Transverse colon (tissue), 4 donors: ENCODE results near the gene CALHM1. TPM values are rescaled to one million over a fixed set of nuclear protein-coding genes. Genes with fewer than 3 reads are reported as not detected.
A peak's percentile ranks its signal among the peaks of the same experiment; 100 is the strongest.
"Not testable (repeated sequence)": the region's sequence is repeated elsewhere in the genome, so short reads cannot be mapped to it uniquely, and the experiment has no call there.

ENCODE experiments used
- DNase-seq: peaks from one replicate; pipeline ENCODE4 v3.0.0-alpha.2; 2019
- H3K27ac ChIP-seq, 4 donors: fragments of 200-600 bp; sonication (generic); 2 replicates each; pipeline ENCODE4 v1.5.1; 2016 to 2018; ENCODE audit warnings: inconsistent platforms in 4 of 4
- H3K27me3 ChIP-seq: fragments of 200-600 bp; sonication (generic); 2 replicates; pipeline ENCODE4 v1.5.1; 2017; ENCODE audit warnings: inconsistent platforms
- H3K36me3 ChIP-seq, 4 donors: fragments of 200-600 bp; sonication (generic); 2 replicates each; pipeline ENCODE4 v1.5.1; 2017 to 2019; ENCODE audit warnings: inconsistent platforms in 4 of 4
- H3K4me1 ChIP-seq, 4 donors: fragments of 200-600 bp; sonication (generic); 2 replicates each; pipeline ENCODE4 v1.5.1; 2017 to 2020; ENCODE audit warnings: inconsistent platforms in 4 of 4
- H3K4me3 ChIP-seq, 4 donors: fragments of 200-600 bp; sonication (generic); 1 replicate in 1 of 4; 2 replicates in 3 of 4; pipeline versions ENCODE4 v1.5.1 to v1.6.1; 2017 to 2019; ENCODE audit warnings: inconsistent platforms in 4 of 4
- H3K9me3 ChIP-seq, 2 donors: fragments of 200-600 bp; sonication (generic); 2 replicates each; pipeline ENCODE4 v1.5.1; 2017 to 2019; ENCODE audit warnings: inconsistent platforms in 2 of 2
- EP300 ChIP-seq: sonication (generic); formaldehyde crosslinking; IDR thresholded peaks from one replicate; pipeline ENCODE4 v1.6.1; 2017; ENCODE audit warnings: antibody characterized with exemption, low read depth
- POLR2A ChIP-seq: fragments of 450-650 bp; IDR thresholded peaks from one replicate; pipeline ENCODE4 v1.6.1; 2016; ENCODE audit warnings: antibody characterized with exemption, mild to moderate bottlenecking, moderate library complexity
- POLR2AphosphoS5 ChIP-seq, 3 donors: sonication (generic); formaldehyde crosslinking; IDR thresholded peaks; one replicate each; pipeline ENCODE4 v1.6.1; 2016; ENCODE audit warnings: antibody characterized with exemption in 3 of 3
- WGBS, 2 donors: methylation state at CpG; one replicate each; pipeline ENCODE4 v1.1.5; 2018; ENCODE audit warnings: low coverage in 1 of 2; 5-methylcytosine and 5-hydroxymethylcytosine counted together
- in situ Hi-C, 4 donors: fragments of 200-750 bp; cut with MboI; loops; one replicate each; pipeline versions ENCODE4 v1.15.0 to v1.15.1; 2017; ENCODE audit warnings: low sequenced_read_pairs in 3 of 4, low pct_ligation_motif_present in 1 of 4, low pct_unique_long_range_greater_than_20kb in 1 of 4
- intact Hi-C: fragments of 100-400 bp; cut with DNase I; formaldehyde crosslinking; loops from one replicate; pipeline ENCODE4 v1.15.1; 2023; ENCODE audit warnings: low total_unique reads
- total RNA-seq, 4 donors: library from RNA; depleted of rRNA; stranded (reverse); fragments of >200 nt; gene quantifications; one replicate each; pipeline ENCODE4 v1.1.0, GENCODE V29; 2016
- TF ChIP-seq, protein P1 (sequence below), 5 experiments: fragments of 200-600 bp in 3 of 5; fragments of 450-650 bp in 2 of 5; sonication (generic) in 3 of 5; IDR thresholded peaks; 1 replicate in 2 of 5; 2 replicates in 3 of 5; pipeline ENCODE4 v1.5.1; 2016 to 2017; ENCODE audit warnings: antibody characterized with exemption in 5 of 5, inconsistent platforms in 3 of 5, mild to moderate bottlenecking in 2 of 5, moderate library complexity in 1 of 5

The CALHM1 gene
- total RNA-seq, 4 donors from 2014 or later = not detected

GRCh38 chr10:103504181-103504783, 45.6 kb upstream of the CALHM1 start:
- H3K27ac ChIP-seq = no peak overlapping the region
- DNase-seq = no peak
- intact Hi-C loops (no loop called here), in situ Hi-C loops (no loop called here)
- H3K4me3 ChIP-seq = no peak overlapping the region
- no peaks in the 10 kb centered on the region for H3K9me3 ChIP-seq
- no peaks in the 10 kb centered on the region for H3K36me3 ChIP-seq
- H3K27me3 ChIP-seq = peaks cover 9% of the 10 kb centered on the region
- WGBS, 2 donors = 64 to 72% methylated on average over 8 to 10 of the region's 10 CpGs
- TF ChIP-seq, protein P1, sequence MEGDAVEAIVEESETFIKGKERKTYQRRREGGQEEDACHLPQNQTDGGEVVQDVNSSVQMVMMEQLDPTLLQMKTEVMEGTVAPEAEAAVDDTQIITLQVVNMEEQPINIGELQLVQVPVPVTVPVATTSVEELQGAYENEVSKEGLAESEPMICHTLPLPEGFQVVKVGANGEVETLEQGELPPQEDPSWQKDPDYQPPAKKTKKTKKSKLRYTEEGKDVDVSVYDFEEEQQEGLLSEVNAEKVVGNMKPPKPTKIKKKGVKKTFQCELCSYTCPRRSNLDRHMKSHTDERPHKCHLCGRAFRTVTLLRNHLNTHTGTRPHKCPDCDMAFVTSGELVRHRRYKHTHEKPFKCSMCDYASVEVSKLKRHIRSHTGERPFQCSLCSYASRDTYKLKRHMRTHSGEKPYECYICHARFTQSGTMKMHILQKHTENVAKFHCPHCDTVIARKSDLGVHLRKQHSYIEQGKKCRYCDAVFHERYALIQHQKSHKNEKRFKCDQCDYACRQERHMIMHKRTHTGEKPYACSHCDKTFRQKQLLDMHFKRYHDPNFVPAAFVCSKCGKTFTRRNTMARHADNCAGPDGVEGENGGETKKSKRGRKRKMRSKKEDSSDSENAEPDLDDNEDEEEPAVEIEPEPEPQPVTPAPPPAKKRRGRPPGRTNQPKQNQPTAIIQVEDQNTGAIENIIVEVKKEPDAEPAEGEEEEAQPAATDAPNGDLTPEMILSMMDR (IDR thresholded peaks at IDR 0.05) = no peak
- peak in 1 of 3 donors; percentile 11 for TF ChIP-seq POLR2AphosphoS5 (IDR thresholded peaks at IDR 0.05)
- H3K4me1 ChIP-seq = peaks cover 0 to 8% (median 0%) of the 10 kb centered on the region in 4 donors

GRCh38 chr10:103503777-103504176, 45.1 kb upstream of the CALHM1 start:
- H3K4me1 ChIP-seq = not testable (repeated sequence)

GRCh38 chr10:103502849-103503660, 44.4 kb upstream of the CALHM1 start:
- 67 to 85% methylated on average over 1 to 12 of the region's 13 CpGs for WGBS, 2 donors
- intact Hi-C loops (no loop called here), in situ Hi-C loops (no loop called here)
- Histone ChIP-seq H3K36me3 (no peaks in the 10 kb centered on the region), H3K27me3 (peaks cover 9% of the 10 kb centered on the region), H3K4me1 (peaks cover 0 to 7% (median 0%) of the 10 kb centered on the region in 4 donors), H3K4me3 (no peak overlapping the region), H3K9me3 (no peaks in the 10 kb centered on the region), H3K27ac (no peak overlapping the region)
- no peak for DNase-seq
- TF ChIP-seq POLR2A = no peak
- TF ChIP-seq, protein P1 (IDR thresholded peaks at IDR 0.05) = no peak

More at GRCh38 chr10:103503777-103504176, 45.1 kb upstream of the CALHM1 start:
- H3K9me3 ChIP-seq, H3K4me3 ChIP-seq, DNase-seq, H3K27ac ChIP-seq, H3K36me3 ChIP-seq, H3K27me3 ChIP-seq, in situ Hi-C loops, intact Hi-C loops: not testable (repeated sequence)
- WGBS, 2 donors = 90% methylated on average over 6 of the region's 6 CpGs

- DNase-seq = no peak
- WGBS, 2 donors = 100% methylated on average over 1 to 3 of the region's 3 CpGs
- H3K9me3 ChIP-seq = no peaks in the 10 kb centered on the region
- no peaks in the 10 kb centered on the region for H3K36me3 ChIP-seq
- H3K4me1 ChIP-seq = no peaks in the 10 kb centered on the region
- intact Hi-C loops (no loop called here), in situ Hi-C loops (no loop called here)
- H3K27me3 ChIP-seq = peaks cover 11% of the 10 kb centered on the region
- TF ChIP-seq POLR2A (no peak), EP300 (no peak), POLR2AphosphoS5 (IDR thresholded peaks at IDR 0.05) (no peak)
- TF ChIP-seq, protein P1 (IDR thresholded peaks at IDR 0.05) = no peak
- no peak overlapping the region for H3K4me3 ChIP-seq
- H3K27ac ChIP-seq = no peak overlapping the region
Observed at GRCh38 chr10:103501186-103501585, 42.5 kb upstream of the CALHM1 start.
